ENCODE results near the gene PRKACA.
"Not testable (repeated sequence)": the region's sequence is repeated elsewhere in the genome, so short reads cannot be mapped to it uniquely, and the experiment has no call there.

Gene PRKACA

DNA sequence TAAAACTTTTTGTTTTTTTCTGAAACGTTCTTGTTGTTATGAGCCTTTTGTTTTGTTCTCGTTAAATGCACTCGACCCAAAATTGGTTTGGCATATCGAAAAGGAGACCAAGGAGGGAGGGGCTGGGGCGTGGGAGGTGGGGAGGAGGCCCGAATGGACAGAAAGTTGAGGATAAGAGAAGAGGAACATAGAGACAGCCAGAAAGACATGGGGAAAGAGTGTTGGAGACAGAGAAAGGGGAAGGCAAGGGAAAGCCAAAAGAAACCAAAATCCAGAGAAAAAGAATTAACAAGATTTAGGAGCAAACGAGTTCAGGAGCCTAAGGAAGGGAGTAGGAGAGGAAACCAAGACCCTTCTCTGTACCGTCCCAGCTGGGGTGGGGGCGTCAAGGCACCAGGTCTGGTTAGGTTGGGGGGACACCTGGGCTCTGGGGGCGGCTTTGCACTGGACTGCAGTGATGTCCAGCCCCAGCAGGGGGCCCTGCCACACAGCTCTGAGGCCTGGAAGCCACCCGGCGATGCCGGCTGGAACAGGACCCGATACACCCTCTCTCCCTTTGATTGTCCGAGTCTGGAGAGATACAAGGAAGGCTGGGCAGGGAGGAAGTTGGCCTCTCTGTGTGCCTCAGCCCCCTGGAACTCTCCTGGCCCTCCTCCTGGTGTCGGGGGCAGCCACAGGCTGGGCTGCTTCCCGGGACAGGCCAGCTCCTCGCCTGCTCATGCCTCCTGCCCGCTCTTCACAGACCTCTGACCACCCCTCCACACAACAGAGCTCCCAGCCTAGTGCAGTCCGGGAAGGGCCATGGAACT is 30.4 kb upstream of the PRKACA start:
- peak; percentile 43 to 47 for DNase-seq

- no peak for DNase-seq
Observed at GRCh38 chr19:14146789-14147216, 29.2 kb upstream of the PRKACA start.

DNA sequence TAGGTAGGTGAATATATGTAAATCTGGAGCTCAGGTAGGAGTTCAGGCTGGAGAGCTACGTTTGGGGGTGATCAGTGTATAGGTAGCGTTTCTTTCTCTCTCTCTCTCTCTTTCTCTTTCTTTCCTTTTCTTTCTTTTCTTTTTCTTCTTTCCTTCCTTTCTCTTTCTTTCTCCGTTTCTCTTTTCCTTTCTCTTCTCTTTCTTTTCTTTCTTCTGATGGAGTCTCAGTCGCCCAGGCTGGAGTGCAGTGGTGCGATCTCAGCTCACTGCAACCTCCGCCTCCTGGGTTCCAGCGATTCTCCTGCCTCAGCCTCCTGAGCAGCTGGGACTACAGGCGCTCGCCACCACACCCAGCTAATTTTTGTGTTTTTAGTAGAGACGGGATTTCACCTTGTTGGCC is 28.6 kb upstream of the PRKACA start:
- DNase-seq, result not testable (repeated sequence)

DNA sequence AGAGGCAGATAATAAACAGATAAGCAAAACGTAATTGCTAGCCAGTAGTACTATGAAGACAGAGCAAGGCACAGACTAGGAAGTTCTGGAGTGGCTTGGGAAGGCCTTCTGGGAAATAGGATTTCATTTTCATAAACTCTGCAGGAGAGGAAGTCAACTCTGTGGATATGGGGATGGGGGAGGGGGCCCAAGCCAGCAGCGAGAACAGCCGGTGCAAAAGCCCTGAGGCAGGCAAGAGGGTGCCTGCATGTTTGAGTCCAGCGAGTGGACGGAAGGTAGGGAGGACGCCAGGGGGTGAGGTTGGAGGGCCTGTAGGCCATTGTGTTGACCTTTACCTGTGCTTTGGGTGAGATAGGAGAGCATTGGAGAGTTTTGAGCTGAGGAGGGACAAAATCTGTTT is 27.8 kb upstream of the PRKACA start:
- DNase-seq, result no peak

- DNase-seq, result no peak
Observed at GRCh38 chr19:14142262-14143190, 25.0 kb upstream of the PRKACA start.

- peak; percentile 26 to 34 for DNase-seq
Observed at GRCh38 chr19:14141041-14141440, 23.5 kb upstream of the PRKACA start.

GRCh38 chr19:14139944-14140343 is 22.4 kb upstream of the PRKACA start:
- DNase-seq, result no peak

DNA sequence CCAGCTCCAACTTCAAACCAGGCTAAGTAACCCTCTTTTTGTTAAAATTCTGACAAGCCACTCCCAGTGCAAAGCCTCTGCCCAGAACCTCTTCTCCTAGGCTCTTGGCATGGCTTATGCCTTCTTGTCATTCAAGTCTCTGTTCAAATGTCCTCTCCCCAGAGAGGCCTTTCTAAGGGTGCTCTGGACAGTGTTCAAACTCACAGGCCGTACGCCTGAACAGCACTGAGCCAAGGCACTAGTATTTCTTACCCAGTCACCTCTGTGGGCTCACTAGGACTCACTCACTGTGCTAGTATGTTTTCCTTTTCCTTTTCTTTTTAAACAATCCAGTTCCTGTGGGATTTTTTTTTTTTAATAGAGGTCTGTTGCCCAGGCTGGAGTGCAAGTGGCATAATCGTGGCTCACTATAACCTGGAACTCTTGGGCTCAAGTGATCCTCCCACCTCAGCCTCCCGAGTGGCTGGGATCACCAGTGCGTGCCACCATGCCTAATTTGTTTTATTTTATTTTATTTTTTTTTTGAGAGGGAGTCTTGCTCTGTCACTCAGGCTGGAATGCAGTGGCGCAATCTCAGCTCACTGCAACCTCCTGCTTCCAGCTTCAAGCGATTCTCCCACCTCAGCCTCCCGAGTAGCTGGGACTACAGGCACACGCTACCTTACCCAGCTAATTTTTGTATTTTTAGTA is 21.2 kb upstream of the PRKACA start:
- no peak for DNase-seq

GRCh38 chr19:14136509-14137281 is 19.1 kb upstream of the PRKACA start, which contains the start of gene ASF1B:
ASF1B (minus strand) TSS chr19:14136589; CDS start chr19:14136456, 133 bp downstream.
- DNase-seq, result peak; percentile 94 to 96

GRCh38 chr19:14135985-14136508 is 18.5 kb upstream of the PRKACA start:
- DNase-seq, result no peak

DNA sequence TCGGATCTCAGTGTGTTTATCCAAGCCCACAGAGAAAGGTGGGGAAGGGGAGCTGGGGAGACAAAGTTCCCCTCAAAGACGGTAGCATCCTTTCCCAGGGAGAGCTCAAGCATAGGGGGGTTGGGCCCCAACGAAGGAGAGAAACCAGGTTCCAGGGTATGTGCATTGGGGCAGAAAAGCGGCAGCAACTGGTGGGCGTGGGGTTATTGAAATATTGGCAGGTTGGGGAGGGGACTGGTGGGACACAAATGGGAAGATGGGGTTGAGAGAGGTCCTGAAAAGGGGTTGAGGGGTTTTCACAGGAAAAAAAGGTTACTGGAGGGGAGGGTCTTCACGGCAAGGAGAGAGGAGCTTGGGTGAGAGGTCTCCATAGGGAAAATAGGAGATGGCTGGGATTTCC is 17.8 kb upstream of the PRKACA start:
- no peak for DNase-seq

GRCh38 chr19:14127929-14128509 is 10.5 kb upstream of the PRKACA start:
- no peak for DNase-seq

DNA sequence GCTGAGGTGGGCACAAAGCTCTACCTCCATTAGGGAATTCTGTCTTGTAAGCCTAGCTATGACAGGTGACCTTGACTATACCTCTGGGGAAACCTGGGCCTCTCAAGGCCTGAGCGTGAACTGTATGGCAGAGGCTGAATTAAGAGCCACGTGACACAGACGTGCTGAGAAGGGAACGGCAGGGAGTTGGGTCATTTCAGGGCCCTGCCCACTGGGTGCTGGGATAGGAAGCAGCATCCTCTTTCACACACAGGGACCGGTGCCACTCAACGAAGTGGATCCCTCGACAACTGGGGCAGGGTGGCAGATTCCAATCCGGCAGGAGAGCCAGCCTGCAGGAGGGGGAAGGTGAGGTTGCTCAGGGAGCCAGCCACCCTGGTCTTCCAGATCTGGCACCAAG is 9.6 kb upstream of the PRKACA start:
- DNase-seq, result no peak

GRCh38 chr19:14122924-14123323 is 5.4 kb upstream of the PRKACA start:
- no peak for DNase-seq

DNA sequence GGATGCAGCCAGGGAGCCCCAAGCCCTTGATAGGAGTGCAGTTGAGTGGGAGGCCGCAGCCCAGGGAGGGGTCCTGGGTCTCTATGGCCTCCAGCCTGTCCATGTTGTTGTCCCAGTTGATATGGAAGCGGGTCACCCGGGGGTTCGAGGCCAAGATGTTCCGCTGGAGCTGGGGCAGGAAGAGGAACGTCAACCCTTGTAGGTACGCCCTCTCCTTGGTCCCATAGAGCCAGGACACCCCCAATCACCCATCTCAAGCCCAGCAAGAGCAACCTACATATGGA is 2.9 kb upstream of the PRKACA start:
- DNase-seq, result no peak

- no peak for DNase-seq
Observed at GRCh38 chr19:14119644-14120496, 2.3 kb upstream of the PRKACA start.

DNA sequence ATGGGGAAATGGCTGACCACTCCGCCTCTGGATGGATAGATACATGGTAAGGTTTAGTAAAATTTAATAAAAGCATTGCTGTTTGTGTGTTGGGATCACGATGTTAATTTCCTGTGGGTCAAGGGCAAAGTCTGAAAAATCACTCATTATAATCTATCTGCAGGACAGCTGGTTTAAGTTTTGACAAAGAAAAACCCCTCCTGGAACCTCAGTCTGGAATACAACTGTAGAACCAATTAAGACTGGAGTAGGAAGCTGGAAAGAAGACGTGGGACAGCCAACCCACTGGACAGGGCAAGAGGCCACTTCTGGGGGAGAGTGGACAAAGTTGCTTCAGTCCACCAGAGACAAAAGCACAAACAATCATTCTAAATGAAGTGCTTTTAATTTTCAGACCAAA is 1.6 kb upstream of the PRKACA start:
- DNase-seq, result no peak

DNA sequence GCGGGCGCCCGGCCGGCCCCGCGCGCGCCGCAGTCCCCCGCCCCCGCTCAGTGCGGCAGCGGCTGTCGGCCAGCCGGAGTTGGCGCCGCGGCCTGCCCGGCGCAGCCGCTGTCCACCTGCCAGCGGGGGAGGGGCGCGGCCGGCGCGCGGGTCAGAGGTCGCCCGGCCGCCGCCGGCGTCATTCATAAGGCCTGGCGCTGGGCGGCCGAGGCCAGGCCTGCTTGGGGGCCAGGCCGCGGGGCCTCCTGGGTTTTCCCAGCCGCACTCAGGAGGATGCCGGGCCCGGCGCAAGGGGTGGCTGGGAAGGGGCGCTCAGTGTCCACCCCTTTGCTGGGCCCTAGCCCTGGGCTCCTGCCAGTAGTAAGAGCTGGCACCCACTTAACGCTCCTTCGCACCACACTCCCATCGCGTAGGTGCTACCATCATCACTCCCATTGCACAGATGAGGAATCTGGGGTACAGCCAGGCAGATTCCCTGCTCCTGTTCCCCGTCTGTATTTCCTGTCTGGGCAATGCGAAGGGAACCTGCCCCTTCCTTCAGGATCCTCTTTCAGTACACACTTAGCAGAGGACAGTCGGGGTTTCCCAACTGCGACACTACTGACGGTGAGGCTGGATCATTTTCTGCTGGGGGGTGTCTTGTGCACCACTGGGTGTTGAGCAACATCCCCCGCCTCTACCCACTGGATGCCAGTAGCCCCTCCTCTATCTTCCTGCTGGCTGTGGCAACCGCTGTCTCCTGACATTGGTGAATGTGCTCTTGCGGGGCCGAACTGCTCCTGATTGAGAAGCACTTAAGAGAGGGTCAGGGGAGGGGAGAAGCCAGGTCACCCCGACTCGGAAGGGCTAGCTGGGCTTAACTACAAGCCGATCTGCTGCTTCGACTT is 846 bp upstream of the PRKACA start:
- peak; percentile 24 to 41 for DNase-seq

GRCh38 chr19:14116918-14117578 is 514 bp downstream of the PRKACA start:
- no peak for DNase-seq

Data from activated CD4-positive, alpha-beta T cell treated with anti-CD3 and anti-CD28 coated beads for 4 hours (primary cell).